GM19324 (cell line): ENCODE data around the gene ATP5F1E.
A peak's percentile ranks its signal among the peaks of the same experiment; 100 is the strongest.
"Not testable (repeated sequence)": the region's sequence is repeated elsewhere in the genome, so short reads cannot be mapped to it uniquely, and the experiment has no call there.

ENCODE experiments used
- ATAC-seq: cut with Tn5 transposase; IDR thresholded peaks from one replicate; pipeline ENCODE4 v1.9.1; 2021; ENCODE audit warnings: mild to moderate bottlenecking, moderate library complexity; ENCODE audit not compliant: unreplicated experiment, low FRiP score

Gene ATP5F1E

GRCh38 chr20:59022754-59023153 is 9.4 kb downstream of the ATP5F1E start:
- ATAC-seq: no peak

DNA sequence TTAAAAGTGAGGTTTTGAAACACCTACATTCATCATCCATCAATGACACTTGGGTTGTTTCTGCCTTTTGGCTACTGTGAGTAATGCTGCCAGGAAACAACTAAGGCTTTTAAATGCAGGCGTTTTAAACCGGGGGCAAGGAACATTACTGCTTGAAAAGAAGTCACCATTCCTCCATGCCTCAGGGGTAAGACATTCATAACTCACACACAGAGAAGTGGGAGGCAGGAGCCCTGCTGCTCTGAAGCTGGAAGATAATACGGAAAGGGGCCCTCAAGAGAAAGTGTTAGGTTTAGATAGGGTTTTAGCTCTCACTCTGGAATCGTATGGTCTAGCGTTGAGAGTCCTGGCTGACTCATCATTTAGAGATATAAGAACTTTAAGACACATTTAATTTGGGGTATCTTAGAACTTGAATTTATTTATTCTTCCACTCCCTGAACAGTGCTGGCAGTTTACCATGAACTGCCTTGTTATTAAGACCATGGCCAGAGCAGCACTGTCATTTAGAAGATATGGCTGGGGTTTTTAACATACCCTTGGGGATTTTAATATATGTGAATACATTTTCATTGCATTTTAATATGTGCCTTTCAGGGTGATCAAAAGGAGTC is 11.1 kb downstream of the ATP5F1E start:
- ATAC-seq: no peak

- no peak for ATAC-seq
These were observed 12.9 kb downstream of the ATP5F1E start, which contains the start of gene TUBB1 for GRCh38 chr20:59019217-59019616. Gene TUBB1 (plus strand): TSS chr20:59019429. CDS start chr20:59019523, 94 bp downstream.

GRCh38 chr20:59018817-59019216 is 13.3 kb downstream of the ATP5F1E start:
- ATAC-seq: no peak

DNA sequence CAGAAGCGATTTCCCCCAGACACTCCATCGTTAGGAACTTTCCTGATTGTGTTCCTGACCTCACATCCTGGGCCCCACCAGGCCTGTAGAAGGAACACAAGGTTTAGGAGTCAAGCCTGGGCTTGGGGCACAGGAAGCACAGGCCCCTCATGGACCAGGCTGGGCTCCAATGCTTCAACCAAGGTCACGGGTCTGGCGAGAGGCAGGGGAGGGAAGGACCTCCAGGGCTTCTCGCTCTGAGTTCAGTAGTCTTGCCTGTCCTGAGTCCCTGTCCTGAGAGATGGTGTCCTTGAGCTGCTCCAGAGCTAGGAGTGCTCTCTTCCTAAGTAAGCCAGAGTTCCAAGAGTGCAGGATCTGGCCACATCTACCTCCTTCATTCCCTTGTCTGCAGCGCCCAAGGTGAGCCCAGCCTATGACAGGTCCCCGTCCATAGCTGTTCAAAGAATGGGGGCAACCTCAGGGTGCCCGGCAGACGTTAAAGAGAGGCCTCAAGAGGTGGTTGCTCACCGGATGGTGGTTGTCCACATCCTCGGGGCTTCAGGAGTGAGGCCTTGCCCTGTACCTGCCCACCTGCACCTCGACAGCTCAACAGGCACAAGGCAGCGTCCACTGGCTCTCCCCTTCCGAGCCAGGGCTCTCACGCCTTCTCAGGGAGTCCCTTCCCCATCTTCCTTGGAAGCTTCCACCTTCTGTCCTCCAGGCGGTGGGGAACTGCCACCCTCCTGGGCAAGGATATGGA is 14.5 kb downstream of the ATP5F1E start:
- ATAC-seq: no peak

GRCh38 chr20:59016795-59017492 is 15.2 kb downstream of the ATP5F1E start:
- no peak for ATAC-seq

GRCh38 chr20:59015812-59016711 is 16.1 kb downstream of the ATP5F1E start:
- ATAC-seq: no peak

GRCh38 chr20:59015411-59015810 is 16.7 kb downstream of the ATP5F1E start:
- ATAC-seq: no peak

GRCh38 chr20:59014680-59015389 is 17.3 kb downstream of the ATP5F1E start:
- ATAC-seq: no peak

- no peak for ATAC-seq
These were observed 18.1 kb downstream of the ATP5F1E start for GRCh38 chr20:59013959-59014608.

GRCh38 chr20:59013031-59013951 is 18.8 kb downstream of the ATP5F1E start:
- no peak for ATAC-seq

DNA sequence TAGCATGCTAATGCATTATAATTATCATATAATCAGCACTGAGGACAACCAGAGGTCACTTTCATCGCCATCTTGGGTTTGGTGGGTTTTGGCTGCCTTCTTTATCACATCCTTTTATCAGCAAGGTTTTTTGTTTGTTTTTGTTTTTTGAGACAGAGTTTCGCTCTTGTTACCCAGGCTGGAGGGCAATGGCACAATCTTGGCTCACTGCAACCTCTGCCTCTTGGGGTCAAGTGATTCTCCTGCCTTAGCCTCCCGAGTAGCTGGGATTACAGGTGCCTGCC is 20.3 kb downstream of the ATP5F1E start:
- ATAC-seq: not testable (repeated sequence)

DNA sequence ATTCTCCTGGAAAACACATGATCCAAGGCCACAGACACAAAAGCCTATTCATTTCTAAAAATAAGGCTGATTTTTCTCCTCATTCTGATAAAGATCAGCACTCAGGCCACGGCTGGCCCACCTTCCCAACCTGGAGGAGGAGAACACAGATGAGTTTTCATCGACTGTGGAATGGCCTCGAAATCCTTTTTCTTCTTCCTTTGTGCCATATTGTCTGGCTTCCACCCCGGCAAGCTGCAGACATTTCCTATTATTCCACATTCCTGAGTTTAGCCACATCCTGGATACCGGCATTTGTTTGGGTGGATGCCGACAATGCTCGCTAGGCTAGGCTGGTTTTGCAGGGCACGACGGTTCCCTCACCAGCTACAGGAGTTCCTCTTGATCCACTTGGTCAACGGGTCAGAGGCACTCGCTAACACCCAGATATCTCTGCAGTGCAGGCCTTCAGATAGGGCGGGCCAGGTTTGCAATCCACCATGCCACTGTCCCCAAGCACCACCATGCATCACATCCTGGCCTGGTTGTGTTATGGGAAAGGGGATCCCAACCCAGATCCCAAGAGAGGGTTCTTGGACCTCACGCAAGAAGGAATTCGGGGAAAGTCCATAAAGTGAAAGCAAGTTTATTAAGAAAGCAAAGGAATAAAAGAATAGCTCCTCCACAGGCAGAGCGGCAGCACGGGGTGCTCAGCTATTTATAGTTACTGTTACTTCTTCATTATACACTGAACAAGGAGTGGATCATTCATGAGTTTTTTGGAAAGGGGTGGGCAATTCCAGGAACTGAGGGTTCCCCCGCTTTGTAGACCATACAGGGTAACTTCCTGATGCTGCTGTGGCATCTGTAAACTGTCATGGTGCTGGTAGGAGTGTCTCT is 20.9 kb downstream of the ATP5F1E start:
- no peak for ATAC-seq

GRCh38 chr20:59010321-59010994 is 21.7 kb downstream of the ATP5F1E start:
- no peak for ATAC-seq

- no peak for ATAC-seq
These were observed 23.3 kb downstream of the ATP5F1E start for GRCh38 chr20:59008715-59009336.

GRCh38 chr20:59007665-59008511 is 24.2 kb downstream of the ATP5F1E start:
- ATAC-seq: peak; percentile 18
